Uterus (tissue), 4 donors: ENCODE data around the gene TRMT10A. TPM values are rescaled to one million over a fixed set of nuclear protein-coding genes. Genes with fewer than 3 reads are reported as not detected.

ENCODE experiments used
- DNase-seq, 2 donors: peaks; one replicate each; pipeline ENCODE4 v3.0.0-alpha.2; 2019 to 2020
- H3K27ac ChIP-seq, 2 donors: fragments of 200-600 bp; sonication (generic); 1 replicate in 1 of 2; 2 replicates in 1 of 2; pipeline ENCODE4 v1.5.1; 2016 to 2018
- H3K27me3 ChIP-seq, 2 donors: fragments of 200-600 bp; sonication (generic); one replicate each; pipeline ENCODE4 v1.5.1; 2018 to 2019; ENCODE audit warnings: control low read depth in 1 of 2
- H3K36me3 ChIP-seq, 2 donors: fragments of 200-600 bp; sonication (generic); one replicate each; pipeline ENCODE4 v1.5.1; 2019; ENCODE audit warnings: control low read depth in 1 of 2
- H3K4me1 ChIP-seq, 2 donors: fragments of 200-600 bp; sonication (generic); one replicate each; pipeline ENCODE4 v1.5.1; 2018 to 2019; ENCODE audit warnings: control low read depth in 1 of 2
- H3K4me3 ChIP-seq, 2 donors: fragments of 200-600 bp; sonication (generic); 1 replicate in 1 of 2; 2 replicates in 1 of 2; pipeline ENCODE4 v1.5.1; 2018 to 2019; ENCODE audit warnings: mild to moderate bottlenecking in 1 of 2
- H3K9me3 ChIP-seq, 2 donors: fragments of 200-600 bp; sonication (generic); one replicate each; pipeline ENCODE4 v1.5.1; 2019; ENCODE audit warnings: control low read depth in 1 of 2
- CTCF ChIP-seq, 4 experiments: fragments of 200-600 bp in 2 of 4; fragments of 450-650 bp in 2 of 4; sonication (generic) in 2 of 4; IDR thresholded peaks; one replicate each; pipeline ENCODE4 v1.5.1; 2016 to 2019; ENCODE audit warnings: antibody characterized with exemption in 4 of 4, mild to moderate bottlenecking in 2 of 4, moderate library complexity in 1 of 4
- POLR2A ChIP-seq, 2 donors: fragments of 450-650 bp; IDR thresholded peaks; one replicate each; pipeline ENCODE4 v1.6.1; 2016; ENCODE audit warnings: antibody characterized with exemption in 2 of 2, mild to moderate bottlenecking in 1 of 2, moderate library complexity in 1 of 2
- intact Hi-C: fragments of 100-400 bp; cut with DNase I; formaldehyde crosslinking; loops from one replicate; pipeline ENCODE4 v1.15.1; 2023; ENCODE audit warnings: low total_unique reads
- total RNA-seq, 4 donors: library from RNA; depleted of rRNA in 3 of 4; stranded (reverse); fragments of >200 nt in 3 of 4; gene quantifications; one replicate each; pipeline versions ENCODE4 v1.1.0 to v1.2.4, GENCODE V29; 2014 to 2023
- donor health status: DM: yes; HTN: yes; CAD: no.

Gene TRMT10A
- total RNA-seq, 4 donors from 2014 or later = under 0.01 to 11.9 (median 2.1) TPM

- intact Hi-C loops = no loop called here
- no peak for DNase-seq
- no peaks in the 10 kb centered on the region for H3K4me1 ChIP-seq
- no peak overlapping the region for H3K27ac ChIP-seq
- no peaks in the 10 kb centered on the region for H3K36me3 ChIP-seq
- no peaks in the 10 kb centered on the region for H3K9me3 ChIP-seq
- TF ChIP-seq CTCF (IDR thresholded peaks at IDR 0.05) = no peak
- no peak for TF ChIP-seq POLR2A (IDR thresholded peaks at IDR 0.05)
- no peaks in the 10 kb centered on the region for H3K27me3 ChIP-seq
- H3K4me3 ChIP-seq = no peak overlapping the region
These were observed 42.9 kb upstream of the TRMT10A start for GRCh38 chr4:99606716-99607115.

- H3K4me1 ChIP-seq = no peaks in the 10 kb centered on the region
- no peak for TF ChIP-seq CTCF (IDR thresholded peaks at IDR 0.05)
- TF ChIP-seq POLR2A (IDR thresholded peaks at IDR 0.05) = no peak
- DNase-seq = no peak
- H3K4me3 ChIP-seq = no peak overlapping the region
- H3K27me3 ChIP-seq = no peaks in the 10 kb centered on the region
- H3K9me3 ChIP-seq = no peaks in the 10 kb centered on the region
- H3K27ac ChIP-seq = no peak overlapping the region
- intact Hi-C loops = no loop called here
- H3K36me3 ChIP-seq = no peaks in the 10 kb centered on the region
These were observed 31.0 kb upstream of the TRMT10A start for GRCh38 chr4:99594818-99595217.

GRCh38 chr4:99593781-99594641 lies 30.2 kb upstream of the TRMT10A start:
- no peaks in the 10 kb centered on the region for H3K36me3 ChIP-seq
- H3K4me1 ChIP-seq = no peaks in the 10 kb centered on the region
- H3K27me3 ChIP-seq = no peaks in the 10 kb centered on the region
- DNase-seq = no peak
- no peak overlapping the region for H3K4me3 ChIP-seq
- no peak for TF ChIP-seq CTCF (IDR thresholded peaks at IDR 0.05)
- no peak for TF ChIP-seq POLR2A (IDR thresholded peaks at IDR 0.05)
- intact Hi-C loops = no loop called here
- H3K9me3 ChIP-seq = no peaks in the 10 kb centered on the region
- H3K27ac ChIP-seq = no peak overlapping the region

- H3K27me3 ChIP-seq = no peaks in the 10 kb centered on the region
- H3K4me3 ChIP-seq = no peak overlapping the region
- intact Hi-C loops = no loop called here
- no peaks in the 10 kb centered on the region for H3K36me3 ChIP-seq
- no peak overlapping the region for H3K27ac ChIP-seq
- no peak for TF ChIP-seq POLR2A (IDR thresholded peaks at IDR 0.05)
- TF ChIP-seq CTCF (IDR thresholded peaks at IDR 0.05) = no peak
- H3K4me1 ChIP-seq = no peaks in the 10 kb centered on the region
- DNase-seq = no peak
- no peaks in the 10 kb centered on the region for H3K9me3 ChIP-seq
These were observed 27.9 kb upstream of the TRMT10A start for GRCh38 chr4:99591757-99592156.

- no peaks in the 10 kb centered on the region for H3K4me1 ChIP-seq
- H3K27me3 ChIP-seq = no peaks in the 10 kb centered on the region
- no peak overlapping the region for H3K27ac ChIP-seq
- H3K36me3 ChIP-seq = no peaks in the 10 kb centered on the region
- no peak for DNase-seq
- no peak overlapping the region for H3K4me3 ChIP-seq
- no peaks in the 10 kb centered on the region for H3K9me3 ChIP-seq
- intact Hi-C loops = no loop called here
- TF ChIP-seq CTCF (IDR thresholded peaks at IDR 0.05) (no peak), POLR2A (IDR thresholded peaks at IDR 0.05) (no peak)
These were observed 24.0 kb upstream of the TRMT10A start for GRCh38 chr4:99587803-99588202.
